A673 (cell line): ENCODE results near the gene SLC25A26.

Experiments
- CTCF ChIP-seq: fragments of 300-800, 200-600 bp; sonication (generic); conservative IDR thresholded peaks from 2 replicates; pipeline ENCODE4 v1.5.1; 2017; ENCODE audit warnings: low read depth, mild to moderate bottlenecking, antibody characterized with exemption, low read length, moderate library complexity, mixed read lengths
- EZH2 ChIP-seq: fragments of 200-600 bp; sonication (generic); IDR thresholded peaks from 2 replicates; pipeline ENCODE4 v1.6.1; 2017; ENCODE audit warnings: borderline replicate concordance, low read depth, mild to moderate bottlenecking, mixed read lengths, antibody characterized with exemption, low read length; ENCODE audit not compliant: poor library complexity, severe bottlenecking

GRCh38 chr3:66365080-66365479 is 144.3 kb downstream of the SLC25A26 start:
- TF ChIP-seq CTCF (no peak), EZH2 (no peak)
